OCI-LY7 (cell line): ENCODE results near the gene RPL39L. TPM values are rescaled to one million over a fixed set of nuclear protein-coding genes. Genes with fewer than 3 reads are reported as not detected.

Experiments used
- BruUV-seq: library from RNA; stranded (reverse); fragments of 400-500 nt; replicated peaks from 2 replicates; lab custom pipeline; 2021; lab: Mats Ljungman, UMichigan
- CTCF ChIA-PET: fragments of 300-600 bp; sonication (Branson Sonifier 250); formaldehyde crosslinking; loops from one replicate; lab custom pipeline; 2022; ENCODE audit warnings: antibody characterized with exemption; ENCODE audit not compliant: unreplicated experiment; lab: Charles Lee
- POLR2A ChIA-PET: fragments of 300-600 bp; sonication (Branson Sonifier 250); formaldehyde crosslinking; loops from one replicate; lab custom pipeline; 2022; ENCODE audit warnings: antibody characterized with exemption; lab: Charles Lee
- DNase-seq: peaks from one replicate; pipeline ENCODE4 v3.0.0-alpha.2; 2015; ENCODE audit warnings: low spot score
- H2AFZ ChIP-seq: fragments of 200-600 bp; sonication (generic), shearing (Covaris generic); 2 replicates; pipeline ENCODE4 v1.6.1; 2014; ENCODE audit warnings: mild to moderate bottlenecking, antibody characterized with exemption, low read length, moderate library complexity
- H3K27ac ChIP-seq: fragments of 200-600 bp; sonication (generic); 2 replicates; pipeline ENCODE4 v1.5.1; 2014; ENCODE audit warnings: mixed run types, low read depth, mild to moderate bottlenecking, moderate library complexity, low read length, inconsistent platforms; ENCODE audit not compliant: poor library complexity, severe bottlenecking
- H3K36me3 ChIP-seq: fragments of 200-600 bp; sonication (generic); 2 replicates; pipeline ENCODE4 v1.6.1; 2014; ENCODE audit warnings: mild to moderate bottlenecking, antibody characterized with exemption, low read length, moderate library complexity, mixed read lengths; ENCODE audit not compliant: insufficient read depth
- H3K4me1 ChIP-seq: fragments of 200-600 bp; sonication (generic); 2 replicates; pipeline ENCODE4 v1.5.1; 2014; ENCODE audit warnings: mild to moderate bottlenecking, low read length; ENCODE audit not compliant: insufficient read depth, poor library complexity, severe bottlenecking
- H3K4me2 ChIP-seq: fragments of 200-600 bp; sonication (generic); 2 replicates; pipeline ENCODE4 v1.6.1; 2014; ENCODE audit warnings: mild to moderate bottlenecking, low read length
- H3K4me3 ChIP-seq: fragments of 200-600 bp; sonication (generic); 2 replicates; pipeline ENCODE4 v1.5.1; 2014; ENCODE audit warnings: mild to moderate bottlenecking, low read depth, low read length; ENCODE audit not compliant: poor library complexity, severe bottlenecking
- H3K79me2 ChIP-seq: fragments of 200-600 bp; sonication (generic); 2 replicates; pipeline ENCODE4 v1.6.1; 2016; ENCODE audit warnings: low read depth, mild to moderate bottlenecking, low read length, moderate library complexity, mixed read lengths; ENCODE audit not compliant: insufficient read depth
- H3K9me2 ChIP-seq: fragments of 200-600 bp; sonication (generic); 2 replicates; pipeline ENCODE4 v1.6.1; 2016; ENCODE audit warnings: mild to moderate bottlenecking, low read length, mixed read lengths; ENCODE audit not compliant: insufficient read depth
- H3K9me3 ChIP-seq: fragments of 200-600 bp; sonication (generic); 2 replicates; pipeline ENCODE4 v1.6.1; 2014; ENCODE audit warnings: mild to moderate bottlenecking, mixed run types, low read length, mixed read lengths
- H4K20me1 ChIP-seq: fragments of 200-600 bp; sonication (generic); 2 replicates; pipeline ENCODE4 v1.6.1; 2014; ENCODE audit warnings: mild to moderate bottlenecking, antibody characterized with exemption, low read length, moderate library complexity, mixed read lengths; ENCODE audit not compliant: insufficient read depth
- CTCF ChIP-seq: fragments of 200-600 bp; sonication (generic); conservative IDR thresholded peaks from 2 replicates; pipeline ENCODE4 v1.5.1; 2014; ENCODE audit warnings: mild to moderate bottlenecking, antibody characterized with exemption, low read length, moderate library complexity, mixed read lengths
- EZH2phosphoT487 ChIP-seq: fragments of 200-600 bp; sonication (generic); IDR thresholded peaks from 2 replicates; pipeline ENCODE4 v1.6.1; 2018; ENCODE audit warnings: low read depth, borderline replicate concordance, mild to moderate bottlenecking, mixed run types, antibody characterized with exemption, low read length, moderate library complexity, mixed read lengths
- intact Hi-C: fragments of 100-400 bp; cut with micrococcal nuclease; formaldehyde crosslinking; loops from one replicate; pipeline ENCODE4 v1.10.0; 2022; ENCODE audit not compliant: unreplicated experiment
- total RNA-seq, 2 experiments: library from RNA; depleted of rRNA in 1 of 2; stranded (reverse); fragments of >200 nt in 1 of 2; shearing (Covaris generic) in 1 of 2; gene quantifications; 2 replicates each; pipeline ENCODE4 v1.2.3, GENCODE V29; 2014 to 2022

The RPL39L gene
- total RNA-seq, 2 experiments from 2014 or later, result 46.5 to 79.2 TPM

- Histone ChIP-seq H3K9me3 (no peaks in the 10 kb centered on the region), H3K4me1 (no peaks in the 10 kb centered on the region), H3K79me2 (no peaks in the 10 kb centered on the region), H3K4me3 (no peak overlapping the region), H3K27ac (no peak overlapping the region), H3K4me2 (no peak overlapping the region), H3K9me2 (no peaks in the 10 kb centered on the region), H3K36me3 (no peaks in the 10 kb centered on the region), H2AFZ (no peak overlapping the region), H4K20me1 (no peaks in the 10 kb centered on the region)
- POLR2A ChIA-PET, result interaction anchor here (0.7 kb wide), 2 partner anchors 45 to 318 kb away, joined by 3 to 4 read pairs; no protein-coding TSS in a partner anchor
- no peak for DNase-seq
- no TSS peak for BruUV-seq
- intact Hi-C loops, result loop anchor here (5.0 kb wide), 1 partner anchor 549 kb away; no protein-coding TSS in a partner anchor
- no peak for TF ChIP-seq CTCF
- no peak for TF ChIP-seq EZH2phosphoT487
- CTCF ChIA-PET, result no interaction called here
These were observed 27.5 kb upstream of the RPL39L start for GRCh38 chr3:187166750-187167149.

GRCh38 chr3:187165144-187165543, 25.8 kb upstream of the RPL39L start:
- POLR2A ChIA-PET, result interaction anchor here (0.6 to 2.2 kb wide), 17 partner anchors 34 to 360 kb away, joined by 3 to 12 read pairs (median 4); no protein-coding TSS in a partner anchor
- no peak overlapping the region for H2AFZ ChIP-seq

More at GRCh38 chr3:187165144-187165543, 25.8 kb upstream of the RPL39L start:
- DNase-seq, result peak; percentile 79
- Histone ChIP-seq H3K9me3 (no peaks in the 10 kb centered on the region), H3K4me3 (no peak overlapping the region), H3K27ac (no peak overlapping the region), H3K79me2 (no peaks in the 10 kb centered on the region), H4K20me1 (no peaks in the 10 kb centered on the region), H3K4me1 (no peaks in the 10 kb centered on the region), H3K9me2 (no peaks in the 10 kb centered on the region), H3K4me2 (no peak overlapping the region), H3K36me3 (no peaks in the 10 kb centered on the region)
- TF ChIP-seq EZH2phosphoT487 (no peak), CTCF (peak; percentile 92)
- CTCF ChIA-PET, result interaction anchor here (1.0 to 2.1 kb wide), 4 partner anchors 15 to 316 kb away, joined by 3 to 8 read pairs (median 5); partner anchors contain the start of gene RPL39L
- intact Hi-C loops, result loop anchor here (1.0 to 5.0 kb wide), 3 partner anchors 52 to 548 kb away; no protein-coding TSS in a partner anchor
- no TSS peak for BruUV-seq
